Hepatocyte (in vitro differentiated cells): ENCODE results near the gene DNAJC30. TPM values are rescaled to one million over a fixed set of nuclear protein-coding genes. Genes with fewer than 3 reads are reported as not detected.

Experiments
- DNase-seq: peaks from one replicate; pipeline ENCODE4 v3.0.0-alpha.2; 2016; ENCODE audit warnings: low spot score
- H2AFZ ChIP-seq: fragments of 200-600 bp; sonication (generic); 2 replicates; pipeline ENCODE4 v1.6.0; 2016; ENCODE audit warnings: antibody characterized with exemption, mild to moderate bottlenecking
- H3K27ac ChIP-seq: fragments of 200-600 bp; sonication (generic); 2 replicates; pipeline ENCODE4 v1.5.1; 2016; ENCODE audit warnings: mild to moderate bottlenecking
- H3K27me3 ChIP-seq: fragments of 200-600 bp; sonication (generic); 2 replicates; pipeline ENCODE4 v1.6.1; 2016
- H3K36me3 ChIP-seq: fragments of 200-600 bp; sonication (generic); replicated peaks from 2 replicates; pipeline ENCODE4 v1.5.1; 2016; ENCODE audit warnings: low read depth; ENCODE audit not compliant: insufficient read depth
- H3K4me1 ChIP-seq: fragments of 200-600 bp; sonication (generic); 2 replicates; pipeline ENCODE4 v1.5.1; 2016; ENCODE audit warnings: mild to moderate bottlenecking, moderate library complexity; ENCODE audit not compliant: insufficient read depth
- H3K4me2 ChIP-seq: fragments of 200-600 bp; sonication (generic); 2 replicates; pipeline ENCODE4 v1.6.0; 2016
- H3K4me3 ChIP-seq: fragments of 200-600 bp; sonication (generic); 2 replicates; pipeline ENCODE4 v1.5.1; 2016; ENCODE audit warnings: mild to moderate bottlenecking
- H3K79me2 ChIP-seq: fragments of 200-600 bp; sonication (generic); 2 replicates; pipeline ENCODE4 v1.6.0; 2017; ENCODE audit warnings: mild to moderate bottlenecking
- H3K9me2 ChIP-seq: fragments of 200-600 bp; sonication (generic); replicated peaks from 2 replicates; pipeline ENCODE4 v1.6.0; 2017; ENCODE audit warnings: mild to moderate bottlenecking; ENCODE audit not compliant: insufficient read depth
- H3K9me3 ChIP-seq: fragments of 200-600 bp; sonication (generic); 2 replicates; pipeline ENCODE4 v1.5.1; 2016; ENCODE audit warnings: low read depth, mild to moderate bottlenecking
- H4K20me1 ChIP-seq: fragments of 200-600 bp; sonication (generic); 2 replicates; pipeline ENCODE4 v1.6.0; 2016; ENCODE audit warnings: mild to moderate bottlenecking; ENCODE audit not compliant: insufficient read depth, poor library complexity, severe bottlenecking
- EZH2 ChIP-seq: fragments of 200-600 bp; sonication (generic); IDR thresholded peaks from 2 replicates; pipeline ENCODE4 v1.6.1; 2016; ENCODE audit warnings: antibody characterized with exemption, mild to moderate bottlenecking, borderline replicate concordance
- EZH2phosphoT487 ChIP-seq: fragments of 200-600 bp; sonication (generic); IDR thresholded peaks from one replicate; pipeline ENCODE4 v1.6.1; 2018; ENCODE audit warnings: antibody characterized with exemption, mild to moderate bottlenecking, low read depth, moderate library complexity; ENCODE audit not compliant: unreplicated experiment, severe bottlenecking
- WGBS: methylation state at CpG from one replicate; pipeline ENCODE4 v1.1.6; 2016; ENCODE audit warnings: low lambda C conversion rate; ENCODE audit errors: missing lambda C conversion rate; 5-methylcytosine and 5-hydroxymethylcytosine counted together
- polyA plus RNA-seq: library from polyadenylated mRNA; unstranded; fragments of >200 nt; fragmentation: Nextera tagmentation; extraction: Ambion mirVana; gene quantifications from 2 replicates; pipeline ENCODE4 v1.2.1, GENCODE V29; 2016
- total RNA-seq: library from RNA; depleted of rRNA; stranded (reverse); fragments of >200 nt; gene quantifications from 2 replicates; pipeline ENCODE4 v1.2.3, GENCODE V29; 2014
- TF ChIP-seq, protein P1 (sequence below): fragments of 200-600 bp; sonication (generic); IDR thresholded peaks from 2 replicates; pipeline ENCODE4 v1.5.1; 2016; ENCODE audit warnings: antibody characterized with exemption, mild to moderate bottlenecking; ENCODE audit not compliant: poor library complexity

DNAJC30 gene
- total and polyA plus RNA-seq, 2 experiments from 2014 or later, result 3.0 to 13.9 TPM

- H3K9me2 ChIP-seq, result no peaks in the 10 kb centered on the region
- H2AFZ ChIP-seq, result no peak overlapping the region
- no peak for TF ChIP-seq EZH2
- no peaks in the 10 kb centered on the region for H3K9me3 ChIP-seq
- WGBS, result 95% methylated on average over 13 of the region's 18 CpGs
- H3K79me2 ChIP-seq, result no peaks in the 10 kb centered on the region
- no peak overlapping the region for H3K4me3 ChIP-seq
- no peaks in the 10 kb centered on the region for H3K36me3 ChIP-seq
- no peak overlapping the region for H3K4me2 ChIP-seq
- no peaks in the 10 kb centered on the region for H3K27me3 ChIP-seq
- no peaks in the 10 kb centered on the region for H4K20me1 ChIP-seq
- no peak for DNase-seq
- H3K4me1 ChIP-seq, result peaks cover 8% of the 10 kb centered on the region
- H3K27ac ChIP-seq, result peak overlapping the region; percentile 43
Observed at GRCh38 chr7:73702665-73703064, 19.4 kb upstream of the DNAJC30 start.

- 91% methylated on average over 8 of the region's 8 CpGs for WGBS
- no peak overlapping the region for H3K4me2 ChIP-seq
- H3K36me3 ChIP-seq, result no peaks in the 10 kb centered on the region
- no peak overlapping the region for H2AFZ ChIP-seq
- H4K20me1 ChIP-seq, result no peaks in the 10 kb centered on the region
- H3K27me3 ChIP-seq, result no peaks in the 10 kb centered on the region
- DNase-seq, result peak; percentile 39
- no peaks in the 10 kb centered on the region for H3K79me2 ChIP-seq
- no peak overlapping the region for H3K4me3 ChIP-seq
- TF ChIP-seq, protein P1, sequence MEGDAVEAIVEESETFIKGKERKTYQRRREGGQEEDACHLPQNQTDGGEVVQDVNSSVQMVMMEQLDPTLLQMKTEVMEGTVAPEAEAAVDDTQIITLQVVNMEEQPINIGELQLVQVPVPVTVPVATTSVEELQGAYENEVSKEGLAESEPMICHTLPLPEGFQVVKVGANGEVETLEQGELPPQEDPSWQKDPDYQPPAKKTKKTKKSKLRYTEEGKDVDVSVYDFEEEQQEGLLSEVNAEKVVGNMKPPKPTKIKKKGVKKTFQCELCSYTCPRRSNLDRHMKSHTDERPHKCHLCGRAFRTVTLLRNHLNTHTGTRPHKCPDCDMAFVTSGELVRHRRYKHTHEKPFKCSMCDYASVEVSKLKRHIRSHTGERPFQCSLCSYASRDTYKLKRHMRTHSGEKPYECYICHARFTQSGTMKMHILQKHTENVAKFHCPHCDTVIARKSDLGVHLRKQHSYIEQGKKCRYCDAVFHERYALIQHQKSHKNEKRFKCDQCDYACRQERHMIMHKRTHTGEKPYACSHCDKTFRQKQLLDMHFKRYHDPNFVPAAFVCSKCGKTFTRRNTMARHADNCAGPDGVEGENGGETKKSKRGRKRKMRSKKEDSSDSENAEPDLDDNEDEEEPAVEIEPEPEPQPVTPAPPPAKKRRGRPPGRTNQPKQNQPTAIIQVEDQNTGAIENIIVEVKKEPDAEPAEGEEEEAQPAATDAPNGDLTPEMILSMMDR, result no peak
- TF ChIP-seq EZH2phosphoT487 (no peak), EZH2 (no peak)
- no peaks in the 10 kb centered on the region for H3K9me3 ChIP-seq
- H3K27ac ChIP-seq, result peak overlapping the region; percentile 43
- no peaks in the 10 kb centered on the region for H3K9me2 ChIP-seq
- H3K4me1 ChIP-seq, result peaks cover 8% of the 10 kb centered on the region
Observed at GRCh38 chr7:73702226-73702625, 19.0 kb upstream of the DNAJC30 start.

- Histone ChIP-seq H3K9me2 (no peaks in the 10 kb centered on the region), H2AFZ (no peak overlapping the region), H3K27me3 (no peaks in the 10 kb centered on the region), H3K4me3 (no peak overlapping the region), H4K20me1 (no peaks in the 10 kb centered on the region), H3K9me3 (no peaks in the 10 kb centered on the region), H3K27ac (peak overlapping the region; percentile 38), H3K4me2 (no peak overlapping the region), H3K36me3 (no peaks in the 10 kb centered on the region), H3K79me2 (no peaks in the 10 kb centered on the region), H3K4me1 (peaks cover 8% of the 10 kb centered on the region)
- 72% methylated on average over 13 of the region's 13 CpGs for WGBS
- TF ChIP-seq EZH2phosphoT487 (no peak), EZH2 (no peak)
- TF ChIP-seq, protein P1, result peak; percentile 47
- DNase-seq, result peak; percentile 73
Observed at GRCh38 chr7:73701357-73701995, 18.2 kb upstream of the DNAJC30 start.

GRCh38 chr7:73700581-73701134 lies 17.4 kb upstream of the DNAJC30 start:
- Histone ChIP-seq H4K20me1 (no peaks in the 10 kb centered on the region), H3K27me3 (no peaks in the 10 kb centered on the region), H3K4me3 (no peak overlapping the region), H3K4me2 (no peak overlapping the region), H3K36me3 (no peaks in the 10 kb centered on the region), H3K9me3 (no peaks in the 10 kb centered on the region), H3K9me2 (no peaks in the 10 kb centered on the region), H3K4me1 (peaks cover 8% of the 10 kb centered on the region), H2AFZ (no peak overlapping the region), H3K79me2 (no peaks in the 10 kb centered on the region), H3K27ac (no peak overlapping the region)
- TF ChIP-seq, protein P1, result no peak
- TF ChIP-seq EZH2 (no peak), EZH2phosphoT487 (no peak)
- DNase-seq, result no peak
- 93% methylated on average over 14 of the region's 15 CpGs for WGBS
